Activated T-helper 2 cell treated with anti-CD3 and anti-CD28 coated beads, Interferon-gamma antibody, Interleukin-2, Interleukin-4, amounts not matched to agents 10 μg/mL and 5 μg/mL and 100 μg/mL, durations not matched to agents 14 hours and 24 hours and 36 hours (primary cell): Measurements from ENCODE around the gene RPTN. TPM values are rescaled to one million over a fixed set of nuclear protein-coding genes. Genes with fewer than 3 reads are reported as not detected.

Experiments used
- DNase-seq: peaks from one replicate; pipeline ENCODE4 v3.0.0; 2021; ENCODE audit warnings: low spot score
- H3K27ac Mint-ChIP-seq: one replicate; pipeline ENCODE4 v1.8.0; 2021; ENCODE audit warnings: mixed read lengths
- H3K27me3 Mint-ChIP-seq: one replicate; pipeline ENCODE4 v1.8.0; 2021; ENCODE audit warnings: low read depth, mixed read lengths
- H3K36me3 Mint-ChIP-seq: one replicate; pipeline ENCODE4 v1.8.0; 2021; ENCODE audit warnings: low read depth, mixed read lengths
- H3K4me1 Mint-ChIP-seq: one replicate; pipeline ENCODE4 v1.8.0; 2021; ENCODE audit warnings: low read depth, mixed read lengths
- H3K4me3 Mint-ChIP-seq: one replicate; pipeline ENCODE4 v1.8.0; 2021; ENCODE audit warnings: low read depth, mild to moderate bottlenecking, moderate library complexity, mixed read lengths
- H3K9me3 Mint-ChIP-seq: one replicate; pipeline ENCODE4 v1.8.0; 2021; ENCODE audit warnings: mixed read lengths
- intact Hi-C: fragments of 100-400 bp; cut with micrococcal nuclease; formaldehyde crosslinking; loops from one replicate; pipeline ENCODE4 v1.15.1; 2023
- total RNA-seq: library from RNA; stranded (reverse); gene quantifications from 2 replicates; pipeline ENCODE4 v1.2.3, GENCODE V29; 2022

RPTN gene
- total RNA-seq, 1 donor from 2014 or later = not detected

DNA sequence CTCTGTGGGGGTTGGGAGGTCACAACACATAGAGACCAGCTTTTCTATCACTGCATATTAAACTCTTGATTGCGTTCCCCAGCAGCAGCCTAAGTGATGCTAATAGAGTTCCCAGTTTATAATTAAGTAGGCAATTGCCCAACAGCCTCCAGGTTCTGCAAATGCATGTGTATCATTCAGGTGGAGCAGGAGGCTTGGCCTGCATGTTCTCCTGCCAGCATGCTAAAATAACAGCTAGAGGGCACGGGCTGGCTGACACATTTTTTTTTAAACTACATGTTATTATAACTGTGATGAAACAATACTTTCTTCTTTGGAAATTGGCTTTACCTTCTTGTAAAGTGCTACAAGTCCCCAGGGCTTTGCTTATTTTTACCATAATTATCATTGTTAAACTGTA lies 54.2 kb downstream of the RPTN start:
- intact Hi-C loops = no loop called here
- Mint-ChIP-seq H3K27me3 (peaks cover 42% of the 10 kb centered on the region), H3K4me1 (peaks cover 2% of the 10 kb centered on the region), H3K4me3 (no peak overlapping the region), H3K36me3 (peaks cover 3% of the 10 kb centered on the region), H3K9me3 (no peaks in the 10 kb centered on the region), H3K27ac (no peak overlapping the region)
- no peak for DNase-seq

Other genes with a start within 250 kb of the RPTN start
- 27.2 and 28.0 TPM in 2 replicates for gene THEM4, start 249.7 kb downstream of the RPTN start, total RNA-seq
- 145 and 160 TPM in 2 replicates for gene S100A10, start 165.4 kb downstream of the RPTN start, total RNA-seq
- 277 and 295 TPM in 2 replicates for gene S100A11, start 122.2 kb downstream of the RPTN start, total RNA-seq
- gene TCHHL1, start 70.2 kb downstream of the RPTN start, total RNA-seq = not detected in 2 replicates
- gene TCHH, start 43.8 kb downstream of the RPTN start, total RNA-seq = 0.02 TPM in 1 of 2 replicates, not detected in the other
- not detected in 2 replicates for gene HRNR, start 65.0 kb upstream of the RPTN start, total RNA-seq
- gene FLG, start 166.0 kb upstream of the RPTN start, total RNA-seq = not detected in 2 replicates
- gene FLG2, start 200.8 kb upstream of the RPTN start, total RNA-seq = not detected in 2 replicates